Tibial nerve (tissue), 4 donors: Measurements from ENCODE around the gene IQGAP2. TPM values are rescaled to one million over a fixed set of nuclear protein-coding genes. Genes with fewer than 3 reads are reported as not detected.

ENCODE experiments used
- DNase-seq, 2 donors: peaks; one replicate each; pipeline ENCODE4 v3.0.0-alpha.2; 2019; ENCODE audit warnings: low spot score in 2 of 2
- H3K27ac ChIP-seq, 4 donors: fragments of 200-600 bp; sonication (generic) in 3 of 4; one replicate each; pipeline ENCODE4 v1.5.1; 2017 to 2019; ENCODE audit warnings: mild to moderate bottlenecking in 1 of 4
- H3K27me3 ChIP-seq, 2 donors: fragments of 200-600 bp; sonication (generic) in 1 of 2; one replicate each; pipeline versions ENCODE4 v1.5.1 to v1.6.0; 2017 to 2019
- H3K36me3 ChIP-seq, 3 donors: fragments of 200-600 bp; sonication (generic); one replicate each; pipeline ENCODE4 v1.5.1; 2018 to 2019
- H3K4me1 ChIP-seq, 4 donors: fragments of 200-600 bp; sonication (generic) in 3 of 4; one replicate each; pipeline ENCODE4 v1.5.1; 2017 to 2019
- H3K4me3 ChIP-seq, 4 donors: fragments of 200-600 bp; sonication (generic) in 3 of 4; one replicate each; pipeline ENCODE4 v1.5.1; 2017 to 2019; ENCODE audit warnings: mild to moderate bottlenecking in 1 of 4, moderate library complexity in 1 of 4
- H3K9me3 ChIP-seq, 4 donors: fragments of 200-600 bp; sonication (generic) in 3 of 4; one replicate each; pipeline ENCODE4 v1.5.1; 2017 to 2019
- EP300 ChIP-seq, 2 donors: sonication (generic); formaldehyde crosslinking; IDR thresholded peaks; one replicate each; pipeline ENCODE4 v1.6.1; 2017; ENCODE audit warnings: antibody characterized with exemption in 2 of 2, mild to moderate bottlenecking in 1 of 2
- POLR2A ChIP-seq, 2 donors: fragments of 450-650 bp; IDR thresholded peaks; one replicate each; pipeline ENCODE4 v1.6.1; 2017; ENCODE audit warnings: antibody characterized with exemption in 2 of 2, mild to moderate bottlenecking in 2 of 2, moderate library complexity in 2 of 2
- WGBS, 2 donors: methylation state at CpG; one replicate each; pipeline ENCODE4 v1.1.5; 2018; 5-methylcytosine and 5-hydroxymethylcytosine counted together
- total RNA-seq, 4 donors: library from RNA; depleted of rRNA; stranded (reverse); fragments of >200 nt; gene quantifications; one replicate each; pipeline ENCODE4 v1.1.0, GENCODE V29; 2016
- TF ChIP-seq, protein P1 (sequence below), 5 experiments: fragments of 200-600 bp in 3 of 5; fragments of 450-650 bp in 2 of 5; sonication (generic) in 3 of 5; IDR thresholded peaks; one replicate each; pipeline ENCODE4 v1.5.1; 2016 to 2019; ENCODE audit warnings: antibody characterized with exemption in 5 of 5, mild to moderate bottlenecking in 3 of 5, moderate library complexity in 2 of 5

IQGAP2 gene
- total RNA-seq, 4 donors from 2014 or later = 42.8 to 58.2 (median 52.3) TPM

DNA sequence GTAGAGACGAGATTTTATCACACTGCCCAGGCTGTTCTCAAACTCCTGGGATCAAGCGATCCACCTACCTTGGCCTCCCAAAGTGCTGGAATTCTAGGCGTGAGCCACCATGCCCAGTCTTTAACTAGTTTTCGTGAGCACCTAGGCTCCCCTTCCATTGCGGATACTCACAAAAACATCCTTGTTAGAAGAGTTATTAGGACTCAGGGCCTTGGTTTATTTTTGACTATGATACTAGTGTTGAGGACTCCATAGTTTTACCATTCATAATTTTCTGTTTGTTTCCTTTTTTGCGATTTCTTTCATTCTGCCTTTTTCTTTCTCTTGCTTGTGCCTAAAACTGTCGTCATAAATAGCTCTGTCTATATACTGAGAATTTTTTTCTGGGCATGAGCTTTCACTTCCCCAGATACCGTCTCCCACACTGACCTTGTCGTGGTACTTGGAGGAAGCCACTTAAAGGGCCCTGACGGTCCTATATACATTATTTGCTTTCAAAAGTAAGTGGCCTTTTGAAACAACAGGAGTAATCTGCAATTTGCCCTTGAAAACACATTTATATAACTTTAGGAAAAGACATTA, 318.0 kb downstream of the IQGAP2 start:
- peaks cover 0 to 5% of the 10 kb centered on the region in 2 donors for H3K27me3 ChIP-seq
- H3K9me3 ChIP-seq = no peaks in the 10 kb centered on the region
- no peak overlapping the region for H3K4me3 ChIP-seq
- WGBS, 2 donors = 58 to 66% methylated on average over 10 of the region's 10 CpGs
- DNase-seq = no peak
- no peaks in the 10 kb centered on the region for H3K36me3 ChIP-seq
- H3K4me1 ChIP-seq = peaks cover 0 to 11% (median 5%) of the 10 kb centered on the region in 4 donors
- H3K27ac ChIP-seq = no peak overlapping the region
- TF ChIP-seq, protein P1, sequence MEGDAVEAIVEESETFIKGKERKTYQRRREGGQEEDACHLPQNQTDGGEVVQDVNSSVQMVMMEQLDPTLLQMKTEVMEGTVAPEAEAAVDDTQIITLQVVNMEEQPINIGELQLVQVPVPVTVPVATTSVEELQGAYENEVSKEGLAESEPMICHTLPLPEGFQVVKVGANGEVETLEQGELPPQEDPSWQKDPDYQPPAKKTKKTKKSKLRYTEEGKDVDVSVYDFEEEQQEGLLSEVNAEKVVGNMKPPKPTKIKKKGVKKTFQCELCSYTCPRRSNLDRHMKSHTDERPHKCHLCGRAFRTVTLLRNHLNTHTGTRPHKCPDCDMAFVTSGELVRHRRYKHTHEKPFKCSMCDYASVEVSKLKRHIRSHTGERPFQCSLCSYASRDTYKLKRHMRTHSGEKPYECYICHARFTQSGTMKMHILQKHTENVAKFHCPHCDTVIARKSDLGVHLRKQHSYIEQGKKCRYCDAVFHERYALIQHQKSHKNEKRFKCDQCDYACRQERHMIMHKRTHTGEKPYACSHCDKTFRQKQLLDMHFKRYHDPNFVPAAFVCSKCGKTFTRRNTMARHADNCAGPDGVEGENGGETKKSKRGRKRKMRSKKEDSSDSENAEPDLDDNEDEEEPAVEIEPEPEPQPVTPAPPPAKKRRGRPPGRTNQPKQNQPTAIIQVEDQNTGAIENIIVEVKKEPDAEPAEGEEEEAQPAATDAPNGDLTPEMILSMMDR (IDR thresholded peaks at IDR 0.05) = no peak
- no peak for TF ChIP-seq POLR2A (IDR thresholded peaks at IDR 0.05)
- TF ChIP-seq EP300 (IDR thresholded peaks at IDR 0.05) = no peak

DNA sequence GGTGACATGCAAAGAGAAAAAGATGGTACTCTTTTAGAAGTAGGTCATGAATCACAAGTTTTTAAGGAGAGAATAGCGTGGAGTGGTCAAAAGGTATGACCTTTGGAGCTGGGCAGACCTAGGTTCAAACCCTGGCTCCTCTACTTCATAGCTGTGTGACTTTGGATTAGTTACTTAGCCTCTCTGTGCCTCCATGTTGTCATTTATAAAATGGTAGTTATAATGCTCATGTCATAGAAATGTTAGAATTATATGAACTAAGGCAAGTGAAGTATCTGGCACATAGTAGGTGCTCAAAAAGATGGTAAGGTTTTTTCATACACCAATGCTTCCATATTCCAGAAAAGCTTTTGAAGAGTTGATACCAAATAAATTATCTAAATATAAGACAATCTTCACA, 320.2 kb downstream of the IQGAP2 start:
- TF ChIP-seq EP300 (IDR thresholded peaks at IDR 0.05) (no peak), POLR2A (IDR thresholded peaks at IDR 0.05) (no peak)
- TF ChIP-seq, protein P1 (IDR thresholded peaks at IDR 0.05) = no peak
- no peak for DNase-seq
- no peak overlapping the region for H3K4me3 ChIP-seq
- WGBS, 2 donors = 84 to 88% methylated on average over 1 of the region's 1 CpG
- no peaks in the 10 kb centered on the region for H3K4me1 ChIP-seq
- H3K36me3 ChIP-seq = no peaks in the 10 kb centered on the region
- peaks cover 0 to under 1% (median 0%) of the 10 kb centered on the region in 4 donors for H3K9me3 ChIP-seq
- H3K27me3 ChIP-seq = no peaks in the 10 kb centered on the region
- no peak overlapping the region for H3K27ac ChIP-seq

DNA sequence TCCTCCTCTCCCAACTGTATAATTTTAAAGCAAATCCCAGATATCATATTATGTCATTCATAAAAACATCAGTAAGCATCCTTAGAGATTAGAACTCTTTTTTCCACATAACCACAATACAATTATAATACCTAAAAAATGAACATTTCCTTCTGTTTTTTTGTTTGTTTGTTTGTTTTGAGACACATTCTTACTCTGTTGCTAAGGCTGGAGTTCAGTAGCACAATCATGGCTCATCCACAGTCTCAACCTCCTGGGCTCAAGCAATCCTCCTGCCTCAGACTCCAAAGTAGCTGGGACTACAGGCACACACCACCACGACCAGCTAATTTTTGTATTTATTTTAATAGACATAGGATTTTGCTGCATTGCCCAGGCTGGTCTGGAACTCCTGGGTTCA, 320.8 kb downstream of the IQGAP2 start:
- Histone ChIP-seq H3K36me3 (no peaks in the 10 kb centered on the region), H3K4me1 (no peaks in the 10 kb centered on the region), H3K9me3 (peaks cover 0 to 7% (median 1%) of the 10 kb centered on the region in 4 donors), H3K27me3 (no peaks in the 10 kb centered on the region), H3K4me3 (no peak overlapping the region), H3K27ac (no peak overlapping the region)
- WGBS, 2 donors = 78 to 84% methylated on average over 1 of the region's 1 CpG
- DNase-seq = no peak
- TF ChIP-seq EP300 (IDR thresholded peaks at IDR 0.05) = no peak
- TF ChIP-seq, protein P1 (IDR thresholded peaks at IDR 0.05) = no peak
- no peak for TF ChIP-seq POLR2A (IDR thresholded peaks at IDR 0.05)

DNA sequence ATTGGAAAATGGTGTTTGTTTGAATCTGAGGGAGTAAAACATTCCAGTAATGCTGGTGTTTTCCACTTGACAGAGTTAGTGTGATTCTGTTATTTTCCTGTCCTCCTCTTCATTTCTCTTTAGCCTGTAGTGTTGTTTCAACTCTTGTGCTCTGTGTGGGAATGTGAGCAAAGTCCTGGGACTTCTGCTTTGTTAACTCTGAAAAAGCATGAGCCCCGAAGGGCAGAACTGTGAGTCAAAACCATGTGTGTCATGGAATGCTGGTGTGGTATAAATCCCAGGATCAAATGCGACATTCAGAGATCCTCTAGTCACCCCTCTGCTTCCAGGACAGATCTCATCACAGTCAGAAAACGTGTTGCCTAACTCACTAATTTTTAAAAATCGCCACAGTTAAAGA, 321.8 kb downstream of the IQGAP2 start:
- Histone ChIP-seq H3K27me3 (no peaks in the 10 kb centered on the region), H3K27ac (no peak overlapping the region), H3K4me3 (no peak overlapping the region), H3K4me1 (no peaks in the 10 kb centered on the region), H3K36me3 (no peaks in the 10 kb centered on the region), H3K9me3 (peaks cover 0 to 17% (median 6%) of the 10 kb centered on the region in 4 donors)
- no peak for DNase-seq
- TF ChIP-seq EP300 (IDR thresholded peaks at IDR 0.05) = no peak
- TF ChIP-seq POLR2A (IDR thresholded peaks at IDR 0.05) = no peak
- TF ChIP-seq, protein P1 (IDR thresholded peaks at IDR 0.05) = no peak
- WGBS, 2 donors = 72% methylated on average over 4 of the region's 4 CpGs

DNA sequence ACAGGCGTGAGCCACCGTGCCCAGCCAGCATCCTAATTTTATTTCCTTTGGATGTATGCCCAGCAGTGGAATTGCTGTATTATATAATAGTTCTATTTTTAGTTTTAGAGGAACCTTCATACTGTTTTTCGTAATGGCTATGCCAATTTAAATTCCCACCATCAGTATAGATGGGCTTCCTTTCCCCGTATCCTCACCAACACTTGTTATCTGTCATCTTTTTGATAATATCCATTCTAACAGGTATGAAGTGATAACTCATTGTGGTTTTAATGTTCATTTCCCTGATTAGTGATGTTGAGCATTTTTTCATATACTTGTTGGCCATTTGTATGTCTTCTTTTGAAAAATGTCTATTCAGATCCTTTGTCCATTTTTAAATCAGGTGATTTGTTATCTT, 325.9 kb downstream of the IQGAP2 start:
- H3K27ac ChIP-seq = no peak overlapping the region
- H3K4me1 ChIP-seq = no peaks in the 10 kb centered on the region
- peaks cover 0 to 10% (median 0%) of the 10 kb centered on the region in 3 donors for H3K36me3 ChIP-seq
- no peaks in the 10 kb centered on the region for H3K27me3 ChIP-seq
- no peak for DNase-seq
- H3K4me3 ChIP-seq = no peak overlapping the region
- peaks cover 0 to 27% (median 10%) of the 10 kb centered on the region in 4 donors for H3K9me3 ChIP-seq
- WGBS, 2 donors = 72 to 82% methylated on average over 4 of the region's 4 CpGs
- TF ChIP-seq, protein P1 (IDR thresholded peaks at IDR 0.05) = no peak
- TF ChIP-seq EP300 (IDR thresholded peaks at IDR 0.05) = no peak
- TF ChIP-seq POLR2A (IDR thresholded peaks at IDR 0.05) = no peak
